HL-60/S4 treated with retinoic acid at 250 ng/mL for 4 days and 3 days (cell line): ENCODE measurements around the gene OR2T11.
"Not testable (repeated sequence)": the region's sequence is repeated elsewhere in the genome, so short reads cannot be mapped to it uniquely, and the experiment has no call there.

ENCODE experiments used
- in situ Hi-C: fragments of 300-500 bp; cut with MboI; formaldehyde crosslinking; loops from 2 replicates; pipeline ENCODE4 v1.7.0; 2022; ENCODE audit warnings: low sequenced_read_pairs

The OR2T11 gene

GRCh38 chr1:248634991-248635390, at the start of gene OR2T11:
OR2T11 (minus strand) TSS chr1:248635091; CDS start chr1:248627128, 7,963 bp downstream.
- in situ Hi-C loops: not testable (repeated sequence)

- in situ Hi-C loops: no loop called here
Observed at GRCh38 chr1:248681651-248682050, 46.8 kb upstream of the OR2T11 start.

GRCh38 chr1:248670003-248670402, 35.1 kb upstream of the OR2T11 start:
- in situ Hi-C loops: no loop called here

DNA sequence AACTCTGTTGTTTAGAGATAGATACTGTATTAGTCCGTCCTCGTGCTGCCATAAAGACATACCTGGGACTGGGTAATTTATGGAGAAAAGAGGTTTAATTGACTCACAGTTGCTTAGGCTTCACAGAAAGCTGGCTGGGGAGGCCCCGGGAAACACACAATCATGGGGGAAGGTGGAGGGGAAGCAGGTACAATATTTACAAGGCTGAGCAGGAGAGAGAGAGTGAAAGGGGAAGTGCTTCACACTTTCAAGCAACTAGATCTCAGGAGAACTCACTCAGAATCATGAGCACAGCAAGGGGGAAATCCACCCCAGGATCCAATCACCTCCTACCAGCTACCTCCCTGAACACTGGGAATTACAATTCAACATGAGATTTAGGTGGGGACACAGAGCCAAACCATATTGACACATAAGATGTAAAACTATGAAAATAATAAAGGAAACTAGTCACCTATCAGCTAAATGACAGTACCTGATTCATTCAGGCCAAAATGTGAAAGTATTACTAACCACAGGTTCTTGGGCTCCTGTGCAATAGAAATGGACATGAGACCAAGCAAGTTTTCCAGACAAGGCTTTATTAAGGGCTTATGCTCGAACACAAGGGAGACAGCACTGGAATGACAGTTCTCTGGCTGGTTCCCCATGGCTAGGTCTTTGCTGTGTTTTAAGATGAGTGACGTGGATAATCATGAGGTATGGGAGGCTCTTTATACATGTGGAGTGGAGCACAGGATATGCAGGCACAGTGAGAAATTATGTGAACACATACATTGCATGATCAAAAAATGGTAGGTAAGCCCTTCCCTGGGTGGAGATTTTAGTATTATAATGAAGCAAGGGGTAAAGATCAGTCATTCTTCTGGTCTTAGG, 28.8 kb upstream of the OR2T11 start:
- in situ Hi-C loops: not testable (repeated sequence)

- in situ Hi-C loops: not testable (repeated sequence)
Observed at GRCh38 chr1:248656797-248657196, 21.9 kb upstream of the OR2T11 start.

- in situ Hi-C loops: not testable (repeated sequence)
Observed at GRCh38 chr1:248655354-248655753, 20.5 kb upstream of the OR2T11 start, which contains the start of gene OR2T27. OR2T27 (minus strand) TSS chr1:248655528; CDS start chr1:248650884, 4,644 bp downstream.

- in situ Hi-C loops: not testable (repeated sequence)
Observed at GRCh38 chr1:248648770-248649536, 14.1 kb upstream of the OR2T11 start.

- in situ Hi-C loops: not testable (repeated sequence)
Observed at GRCh38 chr1:248645178-248645577, 10.3 kb upstream of the OR2T11 start, which contains the start of gene OR2T35. OR2T35 (minus strand) TSS chr1:248645278; CDS start chr1:248639258, 6,020 bp downstream.

GRCh38 chr1:248642971-248643651, 8.2 kb upstream of the OR2T11 start:
- in situ Hi-C loops: not testable (repeated sequence)

- in situ Hi-C loops: not testable (repeated sequence)
Observed at GRCh38 chr1:248641583-248641982, 6.7 kb upstream of the OR2T11 start.

DNA sequence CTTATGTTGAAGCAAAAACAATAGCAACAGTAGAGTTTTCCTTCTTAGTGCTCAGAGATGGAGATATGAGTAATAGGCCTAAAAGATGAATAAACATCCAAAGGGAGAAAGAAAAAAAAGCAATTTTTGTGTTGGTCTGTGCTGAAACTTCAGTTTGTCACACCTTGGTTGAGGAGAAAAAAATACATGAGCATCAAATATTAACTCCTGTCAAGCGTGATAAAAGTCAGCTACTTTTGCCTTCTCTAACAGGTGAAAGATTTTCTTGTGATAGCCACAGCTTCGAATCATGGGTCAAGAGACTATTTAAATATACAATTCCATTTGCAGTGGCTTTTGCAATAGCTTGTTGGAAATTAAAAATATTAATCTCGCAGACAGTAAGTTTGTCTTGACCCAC, 6.0 kb upstream of the OR2T11 start:
- in situ Hi-C loops: not testable (repeated sequence)

GRCh38 chr1:248639652-248640051, 4.8 kb upstream of the OR2T11 start:
- in situ Hi-C loops: not testable (repeated sequence)

DNA sequence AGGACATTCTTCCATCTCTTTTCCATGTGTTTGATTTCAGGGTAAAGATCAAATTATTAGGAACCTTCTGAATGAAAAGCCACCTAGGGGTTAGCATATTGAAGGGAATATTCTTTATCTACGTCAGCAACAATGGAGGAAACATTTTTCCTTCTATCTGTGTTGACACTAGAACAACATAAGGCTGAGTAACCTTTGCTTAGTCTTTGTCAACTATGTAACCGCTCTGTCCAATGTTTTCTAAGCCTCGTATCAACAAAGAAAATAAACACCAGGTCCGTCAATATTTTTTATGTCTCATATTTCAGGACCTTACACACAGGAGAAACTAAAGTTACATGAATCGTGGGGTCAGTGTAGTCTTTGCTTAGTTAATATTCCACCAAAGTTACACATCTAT, 1.7 kb upstream of the OR2T11 start:
- in situ Hi-C loops: not testable (repeated sequence)

- in situ Hi-C loops: no loop called here
Observed at GRCh38 chr1:248631354-248632008, 3.4 kb downstream of the OR2T11 start.

DNA sequence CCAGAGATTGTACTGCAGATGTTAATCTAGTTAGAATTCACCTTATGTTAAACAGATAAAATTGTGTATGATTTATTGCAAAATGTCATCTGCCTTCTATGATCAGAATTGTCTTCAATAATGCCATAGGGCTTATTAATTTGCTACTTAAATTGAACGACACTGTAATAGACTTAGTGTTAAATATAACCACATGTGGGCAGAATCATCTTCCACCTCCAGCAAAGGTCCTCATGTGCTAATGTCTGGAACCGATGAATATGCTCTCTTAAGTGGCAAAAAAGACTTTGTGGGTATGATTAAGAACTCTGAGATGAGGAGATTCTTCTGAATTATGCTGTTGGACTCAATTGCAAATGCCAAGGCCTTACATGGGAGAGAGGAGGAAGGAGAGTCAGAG, 4.3 kb downstream of the OR2T11 start:
- in situ Hi-C loops: no loop called here

GRCh38 chr1:248627971-248628844, 6.7 kb downstream of the OR2T11 start:
- in situ Hi-C loops: no loop called here

DNA sequence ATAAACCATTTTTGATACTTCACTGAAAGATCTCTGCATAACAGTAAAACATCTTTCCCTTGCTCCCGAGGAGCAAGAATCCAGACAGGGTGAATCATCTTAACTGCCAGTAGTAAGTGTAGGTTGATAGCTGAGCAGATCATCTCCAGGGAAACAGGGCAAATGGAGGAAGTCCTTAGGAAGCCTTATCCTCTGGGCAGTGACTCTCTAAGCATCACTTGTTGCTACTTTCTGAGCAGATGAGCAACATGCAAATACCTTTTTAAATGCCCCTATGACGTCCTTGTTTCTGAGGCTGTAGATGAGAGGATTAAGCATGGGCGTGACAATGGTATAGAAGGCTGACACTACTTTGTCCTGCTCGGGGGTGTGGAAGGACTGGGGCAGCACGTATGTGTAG, 8.9 kb downstream of the OR2T11 start:
- in situ Hi-C loops: no loop called here

DNA sequence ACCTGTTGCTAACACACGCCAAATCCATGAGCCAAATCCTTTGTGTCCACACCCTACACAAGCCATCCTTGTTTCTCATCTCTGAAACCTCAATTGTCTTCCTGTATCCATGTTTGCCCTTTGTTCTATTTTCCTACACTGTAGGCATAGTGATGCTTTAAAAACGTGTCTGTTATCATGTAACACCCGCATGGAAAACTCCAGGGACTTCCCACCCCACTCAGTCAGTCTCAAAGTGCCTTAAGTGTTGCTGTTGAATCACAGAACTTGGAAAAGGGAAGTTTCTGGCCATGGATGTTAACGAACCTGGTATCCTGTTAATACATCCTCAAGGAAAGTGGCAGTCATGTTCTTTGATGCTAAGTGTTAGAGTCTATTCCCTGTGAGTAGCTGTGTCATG, 9.7 kb downstream of the OR2T11 start:
- in situ Hi-C loops: no loop called here

GRCh38 chr1:248622570-248623001, 12.3 kb downstream of the OR2T11 start:
- in situ Hi-C loops: no loop called here

DNA sequence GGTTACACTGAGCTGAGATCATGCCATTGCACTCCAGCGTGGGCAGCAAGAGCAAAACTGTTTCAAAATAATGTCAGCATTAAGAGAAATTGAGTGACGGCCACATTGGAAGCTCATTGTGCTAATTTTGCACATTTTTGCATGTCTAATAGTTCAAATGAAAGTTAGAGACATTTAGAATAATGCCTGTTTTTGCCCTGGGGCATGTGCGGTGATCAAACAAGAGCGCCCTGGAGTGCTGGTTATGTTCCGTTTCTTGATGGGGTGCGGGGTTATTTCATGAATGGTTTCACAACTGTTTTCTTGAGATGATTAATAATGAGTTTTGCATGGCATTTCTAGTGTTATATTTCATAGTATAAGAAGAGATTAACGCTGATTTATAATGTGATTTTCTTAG, 13.1 kb downstream of the OR2T11 start:
- in situ Hi-C loops: no loop called here
